Upper lobe of left lung (tissue), 6 donors: Measurements from ENCODE around the gene ALPP. TPM values are rescaled to one million over a fixed set of nuclear protein-coding genes. Genes with fewer than 3 reads are reported as not detected.
"Not testable (repeated sequence)": the region's sequence is repeated elsewhere in the genome, so short reads cannot be mapped to it uniquely, and the experiment has no call there.

Experiments used
- ATAC-seq, 2 donors: fragments of 200-7000 bp; cut with Tn5 transposase; one replicate each; pipeline ENCODE4 v1.9.1; 2022; ENCODE audit warnings: mild to moderate bottlenecking in 2 of 2, moderate library complexity in 2 of 2; ENCODE audit not compliant: low FRiP score in 2 of 2
- DNase-seq, 2 donors: peaks; one replicate each; pipeline ENCODE4 v3.0.0-alpha.2; 2019 to 2020
- H3K27ac ChIP-seq, 4 donors: fragments of 200-600 bp; sonication (generic); one replicate each; pipeline ENCODE4 v1.5.1; 2016 to 2019
- H3K27me3 ChIP-seq, 4 donors: fragments of 200-600 bp; sonication (generic); one replicate each; pipeline ENCODE4 v1.5.1; 2017 to 2019
- H3K36me3 ChIP-seq, 4 donors: fragments of 200-600 bp; sonication (generic); one replicate each; pipeline ENCODE4 v1.5.1; 2016 to 2019
- H3K4me1 ChIP-seq, 4 donors: fragments of 200-600 bp; sonication (generic); one replicate each; pipeline ENCODE4 v1.5.1; 2018 to 2019
- H3K4me3 ChIP-seq, 4 donors: fragments of 200-600 bp; sonication (generic); one replicate each; pipeline ENCODE4 v1.5.1; 2017 to 2019; ENCODE audit warnings: mild to moderate bottlenecking in 2 of 4, moderate library complexity in 1 of 4
- H3K9me3 ChIP-seq, 4 donors: fragments of 200-600 bp; sonication (generic); one replicate each; pipeline ENCODE4 v1.5.1; 2018 to 2019
- CTCF ChIP-seq, 6 experiments: fragments of 450-650 bp in 4 of 6; fragments of 200-600 bp in 2 of 6; sonication (generic) in 2 of 6; IDR thresholded peaks; one replicate each; pipeline ENCODE4 v1.5.1; 2016 to 2019; ENCODE audit warnings: antibody characterized with exemption in 6 of 6
- EP300 ChIP-seq, 4 donors: sonication (generic); formaldehyde crosslinking; IDR thresholded peaks; one replicate each; pipeline ENCODE4 v1.5.1; 2017; ENCODE audit warnings: antibody characterized with exemption in 4 of 4, control low read depth in 2 of 4
- POLR2A ChIP-seq, 4 donors: fragments of 450-650 bp; IDR thresholded peaks; one replicate each; pipeline ENCODE4 v1.5.1; 2016 to 2017; ENCODE audit warnings: antibody characterized with exemption in 4 of 4, mild to moderate bottlenecking in 2 of 4
- POLR2AphosphoS5 ChIP-seq, 2 donors: sonication (generic); formaldehyde crosslinking; IDR thresholded peaks; one replicate each; pipeline ENCODE4 v1.5.1; 2017; ENCODE audit warnings: antibody characterized with exemption in 2 of 2
- WGBS, 2 donors: methylation state at CpG; one replicate each; pipeline ENCODE4 v1.1.5; 2017 to 2018; 5-methylcytosine and 5-hydroxymethylcytosine counted together
- total RNA-seq, 6 donors: library from RNA; depleted of rRNA in 4 of 6; stranded (reverse); fragments of >200 nt in 4 of 6; gene quantifications; one replicate each; pipeline versions ENCODE4 v1.1.0 to v1.2.1, GENCODE V29; 2016 to 2021
- donor health status: DM: no; HTN: no; CAD: no; lungs with moderate emphysema.
- donor health status: DM: no; HTN: yes; CAD: no; lungs with severe emphysema.

Gene ALPP
- total RNA-seq, 6 donors from 2014 or later: 4.8 to 59.1 (median 30.8) TPM

DNA sequence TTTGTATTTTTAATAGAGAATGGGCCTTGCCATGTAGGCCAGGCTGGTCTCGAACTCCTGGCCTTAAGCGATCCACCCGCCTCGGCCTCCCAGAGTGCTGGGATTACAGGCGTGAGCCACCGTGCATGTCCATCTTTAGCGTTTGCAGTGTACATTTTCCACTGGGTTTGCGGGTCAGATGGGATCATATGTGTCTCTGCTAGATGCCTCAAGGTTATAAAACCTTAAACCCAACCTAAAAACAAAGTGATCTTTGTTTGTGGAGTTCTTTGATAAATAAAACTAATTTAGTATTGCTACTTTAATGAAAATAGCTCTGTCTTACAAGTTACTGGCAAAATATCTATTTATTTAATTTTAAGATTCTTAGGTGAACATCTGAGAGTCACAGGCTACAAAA is 15.0 kb downstream of the ALPP start:
- Histone ChIP-seq H3K4me1 (no peaks in the 10 kb centered on the region), H3K27ac (no peak overlapping the region), H3K36me3 (no peaks in the 10 kb centered on the region), H3K9me3 (no peaks in the 10 kb centered on the region), H3K4me3 (no peak overlapping the region), H3K27me3 (peaks cover 0 to 3% (median 0%) of the 10 kb centered on the region in 4 donors)
- WGBS, 2 donors: 90 to 94% methylated on average over 8 of the region's 8 CpGs
- TF ChIP-seq POLR2AphosphoS5 (IDR thresholded peaks at IDR 0.05) (no peak), EP300 (IDR thresholded peaks at IDR 0.05) (no peak), CTCF (IDR thresholded peaks at IDR 0.05) (no peak), POLR2A (IDR thresholded peaks at IDR 0.05) (no peak)
- ATAC-seq (no peak), DNase-seq (no peak)

- not testable (repeated sequence) for H3K27me3 ChIP-seq, H3K9me3 ChIP-seq, ATAC-seq, H3K4me3 ChIP-seq, H3K36me3 ChIP-seq, H3K27ac ChIP-seq, H3K4me1 ChIP-seq, DNase-seq
- 91 to 95% methylated on average over 7 of the region's 7 CpGs for WGBS, 2 donors
Observed at GRCh38 chr2:232394431-232394830, 15.9 kb downstream of the ALPP start.

GRCh38 chr2:232395586-232395985 is 17.0 kb downstream of the ALPP start:
- WGBS, 2 donors: 45 to 67% methylated on average over 1 of the region's 1 CpG
- Histone ChIP-seq H3K27me3 (no peaks in the 10 kb centered on the region), H3K9me3 (no peaks in the 10 kb centered on the region), H3K4me3 (no peak overlapping the region), H3K4me1 (no peaks in the 10 kb centered on the region), H3K27ac (no peak overlapping the region), H3K36me3 (no peaks in the 10 kb centered on the region)
- ATAC-seq: no peak
- no peak for DNase-seq
- TF ChIP-seq EP300 (IDR thresholded peaks at IDR 0.05): no peak
- TF ChIP-seq POLR2A (IDR thresholded peaks at IDR 0.05): no peak
- TF ChIP-seq POLR2AphosphoS5 (IDR thresholded peaks at IDR 0.05): no peak
- no peak for TF ChIP-seq CTCF (IDR thresholded peaks at IDR 0.05)

DNA sequence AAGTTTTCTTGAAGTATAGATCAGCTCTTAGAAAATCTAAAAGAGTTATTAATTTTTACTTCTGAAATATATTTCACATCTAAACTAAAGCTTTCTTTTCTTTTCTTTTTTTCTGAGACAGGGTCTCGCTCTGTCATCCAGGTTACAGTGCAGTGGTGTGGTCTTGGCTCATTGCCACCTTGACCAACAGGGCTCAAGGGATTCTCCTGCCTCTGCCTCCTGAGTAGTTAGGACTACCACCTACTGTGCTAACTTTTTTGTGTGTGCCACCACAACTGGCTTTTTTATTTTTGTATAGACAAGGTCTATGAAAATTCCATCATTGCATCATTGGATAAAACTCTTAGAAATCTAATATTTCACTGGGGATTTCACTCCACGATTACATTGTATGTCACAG is 18.1 kb downstream of the ALPP start:
- ATAC-seq: no peak
- no peak overlapping the region for H3K27ac ChIP-seq
- no peaks in the 10 kb centered on the region for H3K9me3 ChIP-seq
- H3K27me3 ChIP-seq: no peaks in the 10 kb centered on the region
- DNase-seq: no peak
- TF ChIP-seq CTCF (IDR thresholded peaks at IDR 0.05): no peak
- no peak for TF ChIP-seq POLR2AphosphoS5 (IDR thresholded peaks at IDR 0.05)
- no peak for TF ChIP-seq EP300 (IDR thresholded peaks at IDR 0.05)
- no peak for TF ChIP-seq POLR2A (IDR thresholded peaks at IDR 0.05)
- WGBS, 2 donors: 75 to 85% methylated on average over 2 of the region's 2 CpGs
- no peak overlapping the region for H3K4me3 ChIP-seq
- H3K4me1 ChIP-seq: no peaks in the 10 kb centered on the region
- H3K36me3 ChIP-seq: no peaks in the 10 kb centered on the region

DNA sequence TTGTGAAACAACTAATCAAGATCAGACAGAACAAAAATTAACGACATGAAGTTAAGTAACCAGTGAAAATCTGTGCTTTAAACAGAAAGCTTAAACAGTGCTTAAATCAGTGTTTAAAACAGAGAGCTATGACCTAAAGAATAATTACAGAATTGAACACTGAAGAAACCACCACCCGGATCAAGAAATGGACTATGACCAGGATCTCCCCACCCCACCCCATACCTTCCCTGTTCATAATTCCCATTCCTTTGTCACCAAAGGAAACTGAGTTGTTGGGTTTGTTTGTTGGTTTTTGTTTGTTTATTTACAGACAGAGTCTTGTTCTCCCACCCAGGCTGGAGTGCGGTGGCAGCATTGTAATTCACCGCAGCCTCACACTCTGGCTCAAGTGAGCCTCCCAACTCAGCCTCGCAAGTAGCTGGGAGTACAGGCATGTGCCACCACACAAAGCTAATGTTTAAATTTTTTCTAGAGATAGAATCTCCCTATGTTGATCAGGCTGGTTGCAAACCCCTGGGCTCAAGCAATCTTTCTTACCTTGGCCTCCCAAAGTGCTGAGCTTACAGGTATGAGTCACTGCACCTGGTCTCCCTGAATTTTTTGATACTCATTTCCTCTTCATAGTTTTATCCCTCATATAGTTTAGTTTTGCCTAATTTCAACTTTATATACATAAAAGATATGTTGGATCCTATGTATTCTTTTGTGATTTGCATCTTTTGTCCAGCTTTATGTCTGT is 19.9 kb downstream of the ALPP start:
- no peak for DNase-seq
- no peak overlapping the region for H3K27ac ChIP-seq
- no peak for ATAC-seq
- WGBS, 2 donors: 86 to 96% methylated on average over 5 of the region's 5 CpGs
- no peak overlapping the region for H3K4me3 ChIP-seq
- no peaks in the 10 kb centered on the region for H3K36me3 ChIP-seq
- no peaks in the 10 kb centered on the region for H3K9me3 ChIP-seq
- no peaks in the 10 kb centered on the region for H3K4me1 ChIP-seq
- no peak for TF ChIP-seq EP300 (IDR thresholded peaks at IDR 0.05)
- no peak for TF ChIP-seq CTCF (IDR thresholded peaks at IDR 0.05)
- no peak for TF ChIP-seq POLR2AphosphoS5 (IDR thresholded peaks at IDR 0.05)
- no peak for TF ChIP-seq POLR2A (IDR thresholded peaks at IDR 0.05)
- H3K27me3 ChIP-seq: no peaks in the 10 kb centered on the region
